ENCODE data around the gene CCDC188. TPM values are rescaled to one million over a fixed set of nuclear protein-coding genes. Genes with fewer than 3 reads are reported as not detected.

The CCDC188 gene
- total and polyA plus RNA-seq, 2 of the 13 experiments (the other 11 are each of a cell fraction or from before 2014, with no cell fraction given) = not detected

DNA sequence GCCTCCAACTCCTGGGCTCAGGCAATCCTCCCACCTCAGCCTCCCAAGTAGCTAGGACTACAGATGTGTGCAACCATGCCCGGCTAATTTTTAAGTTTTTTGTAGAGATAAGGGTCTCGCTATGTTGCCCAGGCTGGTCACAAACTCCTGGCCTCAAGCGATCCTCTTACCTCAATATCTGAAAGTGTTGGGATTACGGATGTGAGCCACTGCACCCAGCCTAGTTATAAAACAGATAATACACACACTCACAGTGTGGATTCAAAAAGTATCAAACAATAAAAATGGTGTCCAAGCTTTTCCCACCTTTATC is 377 bp upstream of the CCDC188 start (continued):
- TF ChIP-seq FOXA1 (IDR thresholded peaks at IDR 0.05) (no peak), FOXA1 (CRISPR knock-in tag; IDR thresholded peaks at IDR 0.05) (no peak), ZNF335 (CRISPR knock-in tag; IDR thresholded peaks at IDR 0.05) (no peak), SIN3B (IDR thresholded peaks at IDR 0.05; ENCODE audit: low read length) (no peak), GATAD1 (CRISPR knock-in tag; IDR thresholded peaks at IDR 0.05) (no peak), HMG20B (CRISPR knock-in tag; conservative IDR thresholded peaks at IDR 0.05) (no peak), NAIF1 (CRISPR knock-in tag; IDR thresholded peaks at IDR 0.05; ENCODE audit: borderline replicate concordance) (no peak), PRDM4 (CRISPR knock-in tag; IDR thresholded peaks at IDR 0.05; ENCODE audit: borderline replicate concordance) (no peak), TOE1 (CRISPR knock-in tag; IDR thresholded peaks at IDR 0.05) (no peak), RBM39 (IDR thresholded peaks at IDR 0.05; ENCODE audit: low read depth, low read length, poor library complexity, severe bottlenecking) (no peak), ZNF496 (CRISPR knock-in tag; IDR thresholded peaks at IDR 0.05; ENCODE audit: insufficient replicate concordance) (no peak), ZNF138 (CRISPR knock-in tag; IDR thresholded peaks at IDR 0.05; ENCODE audit: low read depth) (no peak)
- TF ChIP-seq, protein P1, sequence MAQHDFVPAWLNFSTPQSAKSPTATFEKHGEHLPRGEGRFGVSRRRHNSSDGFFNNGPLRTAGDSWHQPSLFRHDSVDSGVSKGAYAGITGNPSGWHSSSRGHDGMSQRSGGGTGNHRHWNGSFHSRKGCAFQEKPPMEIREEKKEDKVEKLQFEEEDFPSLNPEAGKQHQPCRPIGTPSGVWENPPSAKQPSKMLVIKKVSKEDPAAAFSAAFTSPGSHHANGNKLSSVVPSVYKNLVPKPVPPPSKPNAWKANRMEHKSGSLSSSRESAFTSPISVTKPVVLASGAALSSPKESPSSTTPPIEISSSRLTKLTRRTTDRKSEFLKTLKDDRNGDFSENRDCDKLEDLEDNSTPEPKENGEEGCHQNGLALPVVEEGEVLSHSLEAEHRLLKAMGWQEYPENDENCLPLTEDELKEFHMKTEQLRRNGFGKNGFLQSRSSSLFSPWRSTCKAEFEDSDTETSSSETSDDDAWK (CRISPR knock-in tag; IDR thresholded peaks at IDR 0.05) = no peak
